Right lobe of liver (tissue), 6 donors: Measurements from ENCODE around the gene P2RY14. TPM values are rescaled to one million over a fixed set of nuclear protein-coding genes. Genes with fewer than 3 reads are reported as not detected.
"Not testable (repeated sequence)": the region's sequence is repeated elsewhere in the genome, so short reads cannot be mapped to it uniquely, and the experiment has no call there.

Experiments used
- ATAC-seq, 4 donors: fragments of 200-7000 bp; cut with Tn5 transposase; one replicate each; pipeline ENCODE4 v1.9.1; 2020; ENCODE audit warnings: mild to moderate bottlenecking in 4 of 4, moderate library complexity in 4 of 4
- DNase-seq, 3 donors: peaks; one replicate each; pipeline ENCODE4 v3.0.0-alpha.2; 2020
- H3K27ac ChIP-seq, 3 donors: fragments of 200-600 bp; one replicate each; pipeline ENCODE4 v1.8.0; 2022
- H3K27me3 ChIP-seq, 2 donors: fragments of 200-600 bp; one replicate each; pipeline ENCODE4 v1.8.0; 2022
- H3K36me3 ChIP-seq, 4 donors: fragments of 200-600 bp; sonication (generic) in 1 of 4; one replicate each; pipeline versions ENCODE4 v1.5.1 to v1.8.0; 2017 to 2022; ENCODE audit warnings: control low read depth in 1 of 4
- H3K4me1 ChIP-seq, 4 donors: fragments of 200-600 bp; sonication (generic) in 1 of 4; one replicate each; pipeline versions ENCODE4 v1.5.1 to v1.8.0; 2017 to 2022; ENCODE audit warnings: control low read depth in 1 of 4
- H3K4me3 ChIP-seq, 3 donors: fragments of 200-600 bp; one replicate each; pipeline ENCODE4 v1.8.0; 2022
- H3K9me3 ChIP-seq, 4 donors: fragments of 200-600 bp; sonication (generic) in 1 of 4; one replicate each; pipeline versions ENCODE4 v1.5.1 to v1.8.0; 2017 to 2022; ENCODE audit warnings: control low read depth in 1 of 4
- POLR2A ChIP-seq: fragments of 450-650 bp; IDR thresholded peaks from one replicate; pipeline ENCODE4 v1.6.1; 2017; ENCODE audit warnings: antibody characterized with exemption, mild to moderate bottlenecking
- WGBS: methylation state at CpG from one replicate; pipeline ENCODE4 v1.1.6; 2018; ENCODE audit warnings: low coverage, low lambda C conversion rate; ENCODE audit not compliant: insufficient coverage; ENCODE audit errors: missing lambda C conversion rate; 5-methylcytosine and 5-hydroxymethylcytosine counted together
- intact Hi-C, 2 donors: fragments of 100-400 bp; cut with DNase I; formaldehyde crosslinking; loops; one replicate each; pipeline versions ENCODE4 v1.11.2 to v1.14.1; 2022
- total RNA-seq, 6 experiments: library from RNA; depleted of rRNA in 2 of 6; stranded (reverse); fragments of >200 nt in 2 of 6; fragmentation: NEBNext Ultra II Directional in 3 of 6; extraction: Animal tissue kit (Norgen Biotek cat#: 25700) in 3 of 6; gene quantifications; one replicate each; pipeline versions ENCODE4 v1.1.0 to v1.2.4, GENCODE V29; 2016 to 2023
- TF ChIP-seq, protein P1 (sequence below), 4 donors: fragments of 200-600 bp in 3 of 4; fragments of 450-650 bp in 1 of 4; IDR thresholded peaks; one replicate each; pipeline versions ENCODE4 v1.5.1 to v1.8.0; 2016 to 2022; ENCODE audit warnings: antibody characterized with exemption in 4 of 4, mild to moderate bottlenecking in 2 of 4
- donor health status: DM: no; HTN: yes; CAD: no.
- donor health status: DM: no; HTN: no; CAD: no.
- donor health status: DM: no; HTN: no; CAD: no.
- donor health status: DM: no; HTN: yes; CAD: no.
- donor health status: DM: no; HTN: yes; CAD: no.

The P2RY14 gene
- total RNA-seq, 6 experiments from 2014 or later = 0.12 to 0.18 (median 0.12) TPM; not detected in 3

DNA sequence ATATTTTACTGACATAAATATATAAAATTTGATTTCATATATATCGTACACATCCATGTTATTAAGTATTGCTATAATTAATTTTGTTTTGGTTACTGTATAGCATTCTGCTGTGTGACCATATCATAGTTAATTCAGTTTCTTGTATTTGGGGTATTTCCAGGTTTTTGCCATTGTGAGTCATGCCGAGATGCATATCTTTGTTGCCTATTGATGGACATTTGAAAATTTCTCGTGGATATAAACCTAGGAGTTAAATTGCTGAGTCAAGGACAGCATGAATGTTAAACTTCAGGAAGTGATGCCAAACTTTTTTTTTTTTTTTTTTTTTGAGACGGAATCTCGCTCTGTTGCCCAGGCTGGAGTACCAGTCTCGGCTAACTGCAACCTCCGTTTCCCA is 41.6 kb downstream of the P2RY14 start:
- Histone ChIP-seq H3K4me1 (no peaks in the 10 kb centered on the region), H3K27ac (no peak overlapping the region)
- TF ChIP-seq, protein P1, sequence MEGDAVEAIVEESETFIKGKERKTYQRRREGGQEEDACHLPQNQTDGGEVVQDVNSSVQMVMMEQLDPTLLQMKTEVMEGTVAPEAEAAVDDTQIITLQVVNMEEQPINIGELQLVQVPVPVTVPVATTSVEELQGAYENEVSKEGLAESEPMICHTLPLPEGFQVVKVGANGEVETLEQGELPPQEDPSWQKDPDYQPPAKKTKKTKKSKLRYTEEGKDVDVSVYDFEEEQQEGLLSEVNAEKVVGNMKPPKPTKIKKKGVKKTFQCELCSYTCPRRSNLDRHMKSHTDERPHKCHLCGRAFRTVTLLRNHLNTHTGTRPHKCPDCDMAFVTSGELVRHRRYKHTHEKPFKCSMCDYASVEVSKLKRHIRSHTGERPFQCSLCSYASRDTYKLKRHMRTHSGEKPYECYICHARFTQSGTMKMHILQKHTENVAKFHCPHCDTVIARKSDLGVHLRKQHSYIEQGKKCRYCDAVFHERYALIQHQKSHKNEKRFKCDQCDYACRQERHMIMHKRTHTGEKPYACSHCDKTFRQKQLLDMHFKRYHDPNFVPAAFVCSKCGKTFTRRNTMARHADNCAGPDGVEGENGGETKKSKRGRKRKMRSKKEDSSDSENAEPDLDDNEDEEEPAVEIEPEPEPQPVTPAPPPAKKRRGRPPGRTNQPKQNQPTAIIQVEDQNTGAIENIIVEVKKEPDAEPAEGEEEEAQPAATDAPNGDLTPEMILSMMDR (IDR thresholded peaks at IDR 0.05) = no peak
- no peak for TF ChIP-seq POLR2A

DNA sequence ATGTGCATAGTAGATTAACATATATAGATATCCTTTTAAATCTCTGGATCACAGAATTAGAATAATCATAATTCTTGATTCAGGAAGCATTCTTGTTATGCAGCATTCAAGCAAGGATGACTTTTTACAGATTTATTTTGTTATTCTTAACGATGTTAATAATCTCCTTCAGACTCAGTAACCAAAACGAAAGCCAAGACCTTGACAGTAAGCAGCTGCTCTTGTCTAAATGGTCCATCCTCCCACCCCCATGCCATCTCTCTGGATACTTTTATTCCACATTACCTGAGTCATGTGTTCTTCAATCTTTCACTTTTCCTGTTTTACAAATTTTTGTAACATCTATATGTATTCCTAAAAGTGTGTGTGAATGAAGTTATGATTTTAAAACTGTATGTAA is 42.0 kb downstream of the P2RY14 start:
- Histone ChIP-seq H3K4me1 (no peaks in the 10 kb centered on the region), H3K27me3 (no peaks in the 10 kb centered on the region), H3K27ac (no peak overlapping the region), H3K4me3 (no peak overlapping the region), H3K36me3 (no peaks in the 10 kb centered on the region), H3K9me3 (no peaks in the 10 kb centered on the region)
- TF ChIP-seq, protein P1 (IDR thresholded peaks at IDR 0.05) = no peak
- TF ChIP-seq POLR2A = no peak
- 59% methylated on average over 2 of the region's 2 CpGs for WGBS
- intact Hi-C loops = no loop called here
- ATAC-seq (no peak), DNase-seq (no peak)

More for the DNA sequence above, 41.6 kb downstream of the P2RY14 start:
- H3K4me3 ChIP-seq = no peak overlapping the region
- WGBS = 83% methylated on average over 7 of the region's 7 CpGs
- no peaks in the 10 kb centered on the region for H3K9me3 ChIP-seq
- ATAC-seq (no peak), DNase-seq (no peak)
- no peaks in the 10 kb centered on the region for H3K36me3 ChIP-seq
- intact Hi-C loops = no loop called here
- no peaks in the 10 kb centered on the region for H3K27me3 ChIP-seq

DNA sequence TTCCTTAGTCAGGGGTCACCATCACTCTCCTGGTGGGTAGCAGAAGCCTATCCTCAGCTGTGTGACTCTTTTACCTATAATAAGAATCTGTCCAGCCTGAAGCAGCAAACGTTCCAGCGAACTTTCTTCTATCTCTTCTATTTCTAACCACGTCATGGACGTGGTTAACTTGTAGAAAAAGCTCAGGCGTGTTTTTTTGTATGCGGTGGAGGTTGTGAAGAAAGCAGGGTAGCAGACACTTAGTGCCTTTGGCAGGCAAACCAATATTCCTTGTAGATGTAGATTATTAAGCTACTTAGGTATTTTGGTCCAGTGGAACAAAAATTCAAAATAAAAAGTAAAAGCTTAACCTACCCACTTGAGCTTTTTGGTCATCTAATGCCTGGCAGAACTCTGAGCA is 43.5 kb downstream of the P2RY14 start:
- TF ChIP-seq, protein P1 (IDR thresholded peaks at IDR 0.05) = no peak
- TF ChIP-seq POLR2A = no peak
- H3K36me3 ChIP-seq = no peaks in the 10 kb centered on the region
- DNase-seq (no peak), ATAC-seq (no peak)
- 77% methylated on average over 6 of the region's 6 CpGs for WGBS
- no peaks in the 10 kb centered on the region for H3K9me3 ChIP-seq
- H3K27me3 ChIP-seq = no peaks in the 10 kb centered on the region
- no peak overlapping the region for H3K4me3 ChIP-seq
- H3K4me1 ChIP-seq = no peaks in the 10 kb centered on the region
- intact Hi-C loops = no loop called here
- no peak overlapping the region for H3K27ac ChIP-seq

DNA sequence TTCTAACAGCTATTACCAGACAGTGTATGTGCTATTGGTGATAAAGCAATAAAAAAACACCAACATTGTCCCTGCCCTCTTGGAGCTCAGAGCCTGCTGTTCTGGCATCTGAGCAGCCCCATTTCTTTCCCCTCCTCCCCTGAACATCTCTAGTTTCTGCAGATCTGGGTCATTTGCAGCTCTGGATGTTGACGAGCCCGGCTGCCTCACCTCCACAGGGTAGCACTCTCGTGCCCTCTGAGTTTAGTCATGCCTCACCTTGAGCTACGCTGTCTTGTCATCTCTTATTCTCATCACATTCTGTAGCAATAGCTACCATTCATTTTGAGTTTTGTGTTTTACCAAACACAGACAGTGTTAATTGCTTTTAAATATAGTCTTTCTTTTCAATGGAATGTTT is 45.4 kb downstream of the P2RY14 start:
- Histone ChIP-seq H3K4me1 (no peaks in the 10 kb centered on the region), H3K27me3 (no peaks in the 10 kb centered on the region), H3K27ac (no peak overlapping the region), H3K4me3 (no peak overlapping the region), H3K9me3 (no peaks in the 10 kb centered on the region), H3K36me3 (no peaks in the 10 kb centered on the region)
- DNase-seq (no peak), ATAC-seq (no peak)
- 93% methylated on average over 4 of the region's 4 CpGs for WGBS
- intact Hi-C loops = no loop called here
- TF ChIP-seq, protein P1 (IDR thresholded peaks at IDR 0.05) = no peak
- TF ChIP-seq POLR2A = no peak

DNA sequence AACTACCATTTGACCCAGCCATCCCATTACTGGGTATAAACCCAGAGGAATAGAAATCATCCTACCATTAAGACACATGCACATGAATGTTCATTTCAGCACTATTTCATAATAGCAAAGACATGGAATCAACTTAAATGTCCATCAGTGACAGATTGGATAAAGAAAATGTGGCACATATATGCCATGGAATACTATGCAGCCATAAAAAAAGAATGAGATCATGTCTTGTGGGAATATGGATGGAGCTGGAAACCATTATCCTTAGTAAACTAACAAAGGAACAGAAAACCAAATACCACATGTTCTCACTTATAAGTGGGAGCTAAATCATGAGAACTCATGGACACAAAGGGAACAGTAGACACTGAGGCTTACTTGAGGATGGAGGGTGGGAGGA is 45.9 kb downstream of the P2RY14 start:
- H3K27me3 ChIP-seq, H3K27ac ChIP-seq, H3K4me3 ChIP-seq, H3K36me3 ChIP-seq, ATAC-seq, DNase-seq, H3K4me1 ChIP-seq, H3K9me3 ChIP-seq, intact Hi-C loops: not testable (repeated sequence)
